Stimulated activated CD8-positive, alpha-beta memory T cell treated with anti-CD3 and anti-CD28 coated beads, Interleukin-2, amount 100 ng/mL, for 48 hours (primary cell): ENCODE results near the gene FAM78A.

Source experiments
- DNase-seq, 2 donors: peaks; one replicate each; pipeline ENCODE4 v3.0.0-alpha.2; 2020; ENCODE audit warnings: low read depth in 2 of 2

Gene FAM78A, protein sequence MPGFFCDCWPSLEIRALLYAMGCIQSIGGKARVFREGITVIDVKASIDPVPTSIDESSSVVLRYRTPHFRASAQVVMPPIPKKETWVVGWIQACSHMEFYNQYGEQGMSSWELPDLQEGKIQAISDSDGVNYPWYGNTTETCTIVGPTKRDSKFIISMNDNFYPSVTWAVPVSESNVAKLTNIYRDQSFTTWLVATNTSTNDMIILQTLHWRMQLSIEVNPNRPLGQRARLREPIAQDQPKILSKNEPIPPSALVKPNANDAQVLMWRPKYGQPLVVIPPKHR

DNA sequence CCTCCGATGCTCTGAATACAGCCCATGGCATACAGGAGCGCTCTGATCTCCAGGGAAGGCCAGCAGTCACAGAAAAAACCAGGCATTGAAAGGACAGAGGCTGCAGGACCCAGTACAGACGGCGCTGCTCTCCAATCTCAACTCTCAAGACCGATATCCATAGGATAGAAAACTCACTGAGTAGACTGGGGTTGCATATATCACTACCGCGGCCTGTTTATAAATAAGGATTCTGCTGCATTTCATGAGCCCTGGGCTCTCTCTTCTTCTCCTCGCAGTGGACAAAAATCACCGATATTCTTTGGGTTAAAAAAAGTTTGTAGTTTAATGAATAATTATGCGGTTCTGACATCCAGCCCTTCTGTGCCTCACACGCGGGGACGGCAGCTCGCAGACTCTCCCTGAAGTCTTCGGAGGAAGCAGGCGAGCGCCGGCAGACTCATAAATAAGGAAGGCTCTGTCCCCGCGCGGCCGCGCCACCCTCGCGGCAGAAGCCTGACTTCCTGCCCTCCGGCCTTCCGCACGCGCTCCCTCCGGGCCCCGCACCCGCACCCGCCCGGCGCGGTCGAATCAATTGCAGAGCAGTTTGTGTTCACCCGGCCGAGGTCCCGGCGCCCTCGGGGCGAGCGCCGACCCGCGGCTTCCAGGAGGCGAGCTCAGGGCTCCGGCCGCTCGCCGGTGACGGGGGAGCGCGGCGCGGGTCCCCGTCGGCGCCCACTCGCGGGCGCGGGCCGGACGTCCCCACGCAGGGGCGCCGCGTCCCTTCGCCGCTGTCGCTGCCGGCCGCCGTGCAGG, at the start of gene FAM78A:
TSS of gene FAM78A (minus strand) at position 417 of the 795 bp plus-strand sequence. CDS start at position 86, 331 bp downstream.
- peak in 1 of 2 donors; percentile 37 for DNase-seq

DNA sequence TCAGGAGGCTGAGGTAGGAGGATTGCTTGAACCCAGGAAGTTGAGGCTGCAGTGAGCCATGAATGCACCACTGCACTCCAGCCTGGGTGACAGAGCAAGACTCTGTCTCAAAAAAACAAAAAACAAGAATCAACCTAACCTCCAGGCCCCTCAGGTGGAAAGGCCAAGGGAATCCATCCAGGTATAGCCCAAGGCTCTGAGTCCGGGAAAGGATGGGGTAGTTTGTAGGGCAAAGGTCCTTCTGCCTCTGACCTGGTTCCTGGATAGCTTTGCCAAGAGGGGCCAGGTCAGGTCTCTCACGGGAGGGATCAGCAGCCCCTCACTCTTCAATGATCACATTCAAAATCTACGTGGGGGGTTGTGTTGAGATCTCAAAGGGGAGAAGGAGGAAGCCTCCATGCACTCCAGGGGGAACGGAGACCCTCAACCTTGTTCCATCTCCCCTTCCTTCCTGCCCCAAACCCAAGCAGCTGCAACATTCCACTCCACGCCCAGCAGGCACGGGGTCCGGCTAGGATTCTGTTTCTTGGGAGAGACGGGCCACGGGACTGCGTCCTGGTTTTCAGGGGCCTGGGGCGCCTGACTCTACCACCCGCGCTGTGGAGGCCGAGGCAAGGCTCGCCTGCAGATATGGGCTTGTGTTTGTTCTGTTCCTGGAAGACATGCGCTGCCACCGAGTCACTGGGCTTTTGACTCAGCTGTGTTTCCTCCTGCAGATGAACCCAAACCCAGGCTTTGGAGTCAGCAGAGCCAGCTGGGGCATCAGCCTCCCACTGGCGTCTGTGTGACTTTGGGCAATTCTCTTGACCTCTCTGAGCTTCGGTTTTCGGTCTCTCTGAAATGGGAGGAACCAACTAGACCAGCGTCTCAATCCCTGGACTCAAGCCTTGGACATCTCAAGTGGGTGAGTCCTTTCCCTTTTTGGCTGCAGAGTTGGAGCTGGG, 48.7 kb upstream of the FAM78A start:
- DNase-seq, result no peak

GRCh38 chr9:131323629-131324028, 47.3 kb upstream of the FAM78A start:
- no peak for DNase-seq

DNA sequence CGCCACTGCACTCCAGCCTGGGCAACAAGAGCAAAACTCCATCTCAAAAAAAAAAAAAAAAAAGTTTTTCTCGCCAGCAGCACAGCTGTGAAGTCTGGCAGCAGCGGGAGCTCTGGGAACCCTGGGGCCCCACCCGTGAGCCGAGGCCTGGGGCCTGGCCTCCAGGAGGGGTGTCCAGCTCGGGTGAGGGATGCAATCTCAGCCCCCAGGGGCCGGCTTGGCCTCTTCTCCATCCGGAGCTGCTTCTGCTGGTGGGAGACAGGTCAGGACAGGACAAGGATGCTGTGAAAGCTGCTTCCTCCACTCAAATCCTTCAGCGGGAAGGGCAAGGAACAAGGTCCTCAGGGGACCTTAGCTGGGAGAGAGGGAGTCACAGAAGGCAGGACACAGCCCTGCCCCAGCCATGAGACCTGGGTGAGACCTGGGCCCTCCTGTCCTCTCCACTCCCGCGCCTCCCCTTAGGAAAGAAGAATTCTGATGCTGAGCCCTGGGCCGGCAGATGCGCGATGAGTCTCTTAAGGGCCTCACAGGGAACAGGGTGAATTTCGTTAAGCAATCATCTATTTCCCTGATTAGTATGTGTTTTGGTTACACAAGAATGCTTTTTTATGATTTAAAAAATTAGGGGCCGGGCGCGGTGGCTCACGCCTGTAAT, 43.8 kb upstream of the FAM78A start:
- DNase-seq, result no peak

GRCh38 chr9:131319486-131319885, 43.2 kb upstream of the FAM78A start:
- no peak for DNase-seq

GRCh38 chr9:131318231-131319085, 42.1 kb upstream of the FAM78A start:
- no peak for DNase-seq

DNA sequence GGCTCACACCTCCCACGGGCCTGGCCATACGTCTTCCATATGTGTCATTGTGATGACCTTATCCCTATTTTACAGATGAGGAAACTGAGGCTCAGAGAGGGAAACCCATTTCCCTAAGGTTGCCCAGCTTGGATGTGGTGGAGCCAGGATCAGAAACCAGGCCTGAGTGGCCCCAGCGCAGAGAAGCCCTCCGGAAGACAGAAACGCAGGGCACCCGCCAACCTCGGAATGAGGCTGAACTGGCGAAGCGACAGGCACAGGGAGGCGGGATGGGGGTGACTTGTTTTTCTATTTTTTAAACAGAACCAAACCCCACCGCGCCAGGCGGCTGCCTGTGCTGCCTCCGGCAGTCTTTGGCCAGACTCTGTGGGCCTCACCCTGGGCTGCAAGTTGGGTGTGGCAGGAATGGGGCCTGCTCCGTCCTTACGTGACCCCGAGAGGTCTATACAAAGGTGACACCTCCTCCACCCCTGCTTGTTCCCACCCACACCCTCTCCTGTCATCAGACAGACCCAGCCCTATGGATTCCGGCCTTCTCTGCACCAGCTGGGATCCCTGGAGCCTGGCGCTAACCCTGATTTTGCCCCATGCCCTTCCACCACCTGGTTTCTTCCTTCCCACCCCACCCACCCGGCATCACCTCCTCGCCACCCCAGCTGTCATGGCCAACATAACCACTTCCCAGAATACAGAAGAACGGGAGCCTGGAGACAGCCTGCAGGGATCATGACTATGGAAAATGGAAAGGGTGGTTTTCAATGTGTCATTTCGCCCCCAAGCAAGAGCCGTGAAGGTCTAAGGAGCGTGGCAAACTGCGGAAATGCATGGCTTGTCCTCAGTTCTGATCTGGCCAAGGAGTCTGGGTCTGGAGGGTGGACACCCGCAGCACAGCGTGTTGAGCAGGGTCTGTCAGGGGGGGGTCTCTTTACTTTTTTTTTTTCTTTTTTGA, 36.8 kb upstream of the FAM78A start:
- DNase-seq, result no peak

DNA sequence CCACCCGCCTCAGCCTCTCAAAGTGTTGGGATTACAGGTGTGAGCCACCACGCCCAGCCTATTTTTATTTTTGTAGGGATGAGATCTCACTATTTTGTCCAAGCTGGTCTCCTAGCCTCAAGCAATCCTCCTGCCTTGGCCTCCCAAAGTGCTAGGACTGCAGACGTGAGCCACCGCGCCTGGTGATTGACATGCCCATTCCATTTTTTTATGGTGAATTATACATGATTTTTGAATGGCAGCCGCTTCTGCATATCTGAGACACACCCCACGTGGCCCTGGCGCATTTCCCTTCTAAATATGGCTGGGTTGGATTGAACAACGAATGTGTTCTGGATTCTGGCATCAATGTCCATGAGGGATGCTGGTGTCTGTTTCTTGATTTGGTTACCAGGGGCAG, 35.9 kb upstream of the FAM78A start:
- DNase-seq, result no peak

GRCh38 chr9:131310833-131311554, 34.7 kb upstream of the FAM78A start:
- DNase-seq, result peak; percentile 30 to 42

- no peak for DNase-seq
Observed at GRCh38 chr9:131309530-131310276, 33.4 kb upstream of the FAM78A start.

DNA sequence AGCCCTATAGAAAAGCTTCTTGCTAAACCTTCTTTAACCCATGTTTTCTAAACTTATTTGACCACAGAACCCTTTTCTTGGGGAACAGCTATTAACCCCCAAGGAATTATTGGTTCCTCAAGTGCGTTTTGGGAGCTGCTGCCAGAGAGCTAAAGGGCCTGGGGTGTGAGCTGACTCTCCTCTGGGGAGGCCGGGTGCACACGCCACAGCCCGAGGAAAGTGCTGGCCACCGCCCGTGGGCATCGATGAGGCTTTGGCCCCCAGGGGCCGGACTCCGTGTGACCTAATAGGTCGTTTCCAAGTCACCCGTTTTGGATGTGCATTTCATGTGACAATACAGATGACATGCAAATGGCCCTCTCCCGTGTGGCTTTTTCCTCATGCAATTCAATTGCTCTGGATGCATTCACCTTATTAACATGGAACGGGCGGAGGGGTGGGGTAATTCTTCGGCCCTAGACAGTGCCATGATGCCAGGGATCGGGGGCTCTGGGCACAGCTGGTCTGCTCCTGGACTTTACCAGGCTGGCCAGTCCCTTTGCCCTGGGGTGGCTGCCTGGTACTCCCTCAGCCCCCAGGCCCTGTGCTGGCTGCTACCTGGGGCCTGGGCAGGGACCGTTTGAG, 32.7 kb upstream of the FAM78A start:
- DNase-seq, result no peak

DNA sequence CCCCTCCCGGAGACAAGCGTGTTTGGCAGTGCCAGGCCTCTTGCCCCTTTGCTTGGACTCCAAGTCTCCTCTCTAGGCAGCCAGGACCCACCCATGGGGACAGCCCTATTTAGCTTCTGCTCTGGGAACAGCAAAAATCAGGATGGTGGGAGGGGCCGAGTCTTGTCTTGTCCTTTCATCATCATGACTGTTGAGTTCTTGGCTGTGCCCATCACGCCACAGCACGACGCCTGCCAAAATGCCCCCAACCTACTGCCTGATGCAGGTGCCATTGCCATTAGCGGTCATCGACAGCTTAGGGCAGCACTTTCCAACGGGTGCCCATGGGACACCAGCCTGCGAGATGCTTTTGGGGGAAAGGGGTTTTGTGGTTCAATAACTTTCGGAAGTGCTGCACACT, 32.1 kb upstream of the FAM78A start:
- no peak for DNase-seq

GRCh38 chr9:131307974-131308373, 31.7 kb upstream of the FAM78A start:
- DNase-seq, result no peak

DNA sequence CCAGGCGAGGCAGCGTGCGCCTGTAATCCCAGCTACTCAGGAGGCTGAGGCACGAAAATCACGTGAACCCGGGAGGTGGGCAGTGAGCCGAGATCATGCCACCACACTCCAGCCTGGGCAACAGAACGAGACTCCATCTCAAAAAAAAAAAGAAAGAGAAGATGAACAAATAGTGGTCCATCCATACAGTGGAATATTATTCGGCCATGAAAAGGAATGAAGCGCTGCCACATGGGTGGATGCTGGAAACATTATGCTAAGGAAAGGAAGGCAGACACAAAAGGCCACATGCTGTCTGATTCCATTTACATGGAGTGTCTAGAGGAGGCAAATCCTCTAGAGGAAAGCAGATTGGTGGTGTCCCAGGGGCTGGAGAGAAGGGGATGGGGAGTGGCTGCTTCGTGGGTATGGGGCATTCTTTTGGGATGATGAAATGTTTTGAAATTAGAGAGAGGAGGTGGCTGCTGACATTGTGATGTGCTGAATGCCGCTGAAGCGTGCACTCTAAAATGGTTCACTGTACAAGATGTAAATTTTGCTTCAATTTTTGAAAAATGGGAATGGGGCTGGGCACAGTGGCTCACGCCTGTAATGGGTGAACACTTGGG, 30.2 kb upstream of the FAM78A start:
- no peak for DNase-seq

- no peak for DNase-seq
Observed at GRCh38 chr9:131304676-131305355, 28.5 kb upstream of the FAM78A start.
